GM08714 (cell line): ENCODE measurements around the gene LUC7L.
"Not testable (repeated sequence)": the region's sequence is repeated elsewhere in the genome, so short reads cannot be mapped to it uniquely, and the experiment has no call there.

Source experiments
- H3K4me3 ChIP-seq: fragments of 200-500 bp; sonication (Bioruptor generic); 2 replicates; pipeline ENCODE4 v1.5.1; 2014; ENCODE audit warnings: mild to moderate bottlenecking, low read length, inconsistent platforms
- ZNF274 ChIP-seq: IDR thresholded peaks from 2 replicates; pipeline ENCODE4 v1.6.1; 2012; ENCODE audit warnings: mild to moderate bottlenecking, low read depth, low read length

The LUC7L gene

GRCh38 chr16:183005-183404 lies 46.2 kb downstream of the LUC7L start:
- no peak for TF ChIP-seq ZNF274

GRCh38 chr16:181565-182021 lies 47.7 kb downstream of the LUC7L start:
- TF ChIP-seq ZNF274 = no peak
- no peak overlapping the region for H3K4me3 ChIP-seq

More at GRCh38 chr16:183005-183404, 46.2 kb downstream of the LUC7L start:
- no peak overlapping the region for H3K4me3 ChIP-seq

- TF ChIP-seq ZNF274 = no peak
- no peak overlapping the region; the same call in 1 of the 2 replicates for H3K4me3 ChIP-seq
These were observed 48.3 kb downstream of the LUC7L start for GRCh38 chr16:180681-181564.

GRCh38 chr16:180101-180675 lies 49.1 kb downstream of the LUC7L start, which contains the start of gene HBQ1:
HBQ1 (plus strand) TSS chr16:180459; CDS start chr16:180487, 28 bp downstream.
- H3K4me3 ChIP-seq = no peak within 1 kb of the TSS; the same call in 1 of the 2 replicates
- TF ChIP-seq ZNF274 = no peak

- H3K4me3 ChIP-seq = no peak overlapping the region
- TF ChIP-seq ZNF274 = no peak
These were observed 49.8 kb downstream of the LUC7L start for GRCh38 chr16:179211-180092.

- TF ChIP-seq ZNF274 = no peak
These were observed 50.6 kb downstream of the LUC7L start for GRCh38 chr16:178668-179015.

GRCh38 chr16:177981-178667 lies 51.1 kb downstream of the LUC7L start:
- no peak for TF ChIP-seq ZNF274
- no peak overlapping the region for H3K4me3 ChIP-seq

More at GRCh38 chr16:178668-179015, 50.6 kb downstream of the LUC7L start:
- no peak overlapping the region for H3K4me3 ChIP-seq

- TF ChIP-seq ZNF274 = no peak
- no peak overlapping the region for H3K4me3 ChIP-seq
These were observed 51.8 kb downstream of the LUC7L start for GRCh38 chr16:177394-177822.

- not testable (repeated sequence) for H3K4me3 ChIP-seq
These were observed 52.5 kb downstream of the LUC7L start, which contains the start of gene HBA1 for GRCh38 chr16:176477-177382. HBA1 (plus strand) TSS chr16:176680; CDS start chr16:176717, 37 bp downstream.

GRCh38 chr16:176006-176405 lies 53.2 kb downstream of the LUC7L start:
- H3K4me3 ChIP-seq = not testable (repeated sequence)

- TF ChIP-seq ZNF274 = no peak
- no peak overlapping the region for H3K4me3 ChIP-seq
These were observed 54.0 kb downstream of the LUC7L start for GRCh38 chr16:175011-175949.

GRCh38 chr16:173928-174769 lies 55.1 kb downstream of the LUC7L start:
- H3K4me3 ChIP-seq = not testable (repeated sequence)

- not testable (repeated sequence) for H3K4me3 ChIP-seq
These were observed 55.9 kb downstream of the LUC7L start for GRCh38 chr16:173211-173854.

GRCh38 chr16:172374-172941 lies 56.8 kb downstream of the LUC7L start, which contains the start of gene HBA2:
HBA2 (plus strand) TSS chr16:172876; CDS start chr16:172913, 37 bp downstream.
- H3K4me3 ChIP-seq = not testable (repeated sequence)
